Right kidney (tissue), 1 donor: ENCODE results near the gene TTC3.

Experiments
- DNase-seq: peaks from one replicate; pipeline ENCODE4 v3.0.0-alpha.2; 2016

The TTC3 gene

DNA sequence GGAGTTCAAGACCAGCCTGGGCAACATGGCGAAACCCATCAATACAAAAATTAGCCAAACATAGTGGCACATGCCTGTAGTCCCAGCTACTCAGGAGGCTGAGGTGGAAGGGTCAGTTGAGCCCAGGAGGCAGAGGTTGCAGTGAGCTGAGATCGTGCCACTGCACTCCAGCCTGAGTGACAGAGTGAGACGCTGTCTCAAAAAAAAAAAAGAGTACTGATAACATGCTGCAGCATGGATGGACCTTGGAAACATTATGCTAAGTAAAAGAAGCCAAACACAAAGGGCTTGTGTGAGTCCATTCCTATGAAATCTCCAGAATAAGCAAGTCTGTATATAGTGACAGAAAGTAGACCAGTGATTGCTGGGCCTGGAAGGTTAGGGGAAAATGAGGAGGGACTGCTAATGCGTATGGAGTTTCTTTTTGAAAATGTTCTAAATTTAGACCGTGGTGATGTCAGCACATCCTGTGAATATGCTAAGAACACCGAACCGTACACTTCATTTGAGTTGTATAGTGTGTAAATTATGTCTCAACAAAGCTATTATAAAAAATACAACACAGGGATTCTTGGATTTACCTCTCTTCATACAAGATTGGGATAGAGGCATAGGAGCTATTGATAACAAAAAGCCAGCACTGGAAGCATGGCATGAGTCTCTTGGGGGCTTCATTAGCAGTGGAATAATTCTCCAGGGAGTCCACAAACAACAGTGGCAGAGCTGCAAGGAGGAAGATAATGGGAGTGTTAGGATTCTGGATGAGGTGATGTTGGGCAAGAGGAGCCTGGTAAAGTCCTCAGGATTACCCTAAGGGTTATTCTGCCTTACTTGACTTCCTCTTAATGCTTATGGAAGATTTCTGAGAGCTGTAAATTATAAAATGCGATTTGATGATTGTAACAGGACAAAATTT is 73.5 kb downstream of the TTC3 start:
- no peak for DNase-seq

DNA sequence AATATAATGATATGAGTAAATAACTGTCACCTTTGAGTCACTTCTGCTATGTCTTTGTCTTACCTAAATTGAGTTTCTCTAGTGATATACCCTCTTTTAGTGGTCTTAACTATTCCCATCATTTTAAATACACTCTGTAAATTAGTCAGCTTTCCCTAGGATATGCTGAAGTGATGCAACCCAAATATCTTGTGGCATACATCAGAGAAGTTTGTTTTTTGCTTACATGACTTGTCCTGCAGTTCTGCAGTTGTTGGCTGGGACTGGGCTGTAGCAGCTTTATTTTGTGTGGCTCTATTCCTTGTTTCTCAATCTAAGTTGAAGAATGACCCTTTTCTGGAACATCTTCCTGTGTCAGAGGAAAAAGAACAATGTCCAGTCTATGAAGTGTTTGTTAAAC is 76.4 kb downstream of the TTC3 start:
- no peak for DNase-seq

DNA sequence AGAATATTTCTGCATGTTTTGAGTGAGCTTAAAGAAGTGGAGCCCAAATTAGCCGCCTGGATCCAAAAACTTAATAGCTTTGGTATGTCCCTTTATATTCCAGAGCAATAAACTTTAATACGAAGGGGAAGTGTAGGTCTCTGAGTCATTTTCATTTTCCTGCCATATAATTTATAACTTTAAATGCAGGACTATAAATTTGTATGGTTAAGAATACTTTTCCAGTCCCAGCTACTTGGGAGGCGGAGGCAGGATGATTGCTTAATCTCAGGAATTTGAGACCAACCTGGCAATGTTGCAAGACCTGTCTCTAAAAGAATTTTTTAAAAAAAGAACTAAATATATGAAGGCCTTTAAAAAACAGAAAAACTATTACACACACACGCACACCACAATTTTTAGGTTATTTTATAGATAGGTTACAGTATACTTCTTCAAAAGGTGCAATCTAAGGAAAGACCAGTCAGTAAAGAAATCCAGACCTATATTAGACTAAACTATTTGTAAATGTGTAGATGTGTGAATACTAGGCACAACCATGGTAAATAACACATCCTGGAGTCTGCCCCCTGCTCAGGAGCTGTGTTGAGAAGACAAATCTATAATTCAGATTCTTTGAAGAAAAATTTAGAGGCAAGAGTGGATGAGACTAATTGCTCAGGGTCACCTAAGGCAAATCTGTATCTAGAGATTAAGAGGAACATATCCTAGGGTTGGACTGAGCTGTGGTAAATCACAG is 80.3 kb downstream of the TTC3 start:
- DNase-seq = no peak

DNA sequence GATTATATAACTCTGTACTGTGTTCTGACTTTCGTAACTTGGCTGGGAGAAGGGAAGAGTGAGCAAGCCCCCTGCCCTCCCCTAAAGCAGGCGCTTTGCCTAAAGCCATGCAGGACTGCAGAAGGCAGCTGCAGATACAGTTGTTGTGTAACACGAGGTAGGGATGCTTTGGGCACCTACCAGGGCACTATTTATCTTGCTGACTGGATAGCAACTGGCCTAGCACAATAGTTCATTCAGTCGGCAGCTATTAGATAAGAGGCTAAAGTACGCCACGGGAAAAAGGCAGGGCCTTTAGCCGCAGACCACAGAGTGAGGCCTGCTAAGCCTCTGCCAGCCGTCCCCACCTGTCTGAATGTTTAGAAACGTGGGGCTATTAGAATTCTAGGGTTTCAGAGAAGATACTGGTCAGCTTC is 80.9 kb downstream of the TTC3 start:
- no peak for DNase-seq

DNA sequence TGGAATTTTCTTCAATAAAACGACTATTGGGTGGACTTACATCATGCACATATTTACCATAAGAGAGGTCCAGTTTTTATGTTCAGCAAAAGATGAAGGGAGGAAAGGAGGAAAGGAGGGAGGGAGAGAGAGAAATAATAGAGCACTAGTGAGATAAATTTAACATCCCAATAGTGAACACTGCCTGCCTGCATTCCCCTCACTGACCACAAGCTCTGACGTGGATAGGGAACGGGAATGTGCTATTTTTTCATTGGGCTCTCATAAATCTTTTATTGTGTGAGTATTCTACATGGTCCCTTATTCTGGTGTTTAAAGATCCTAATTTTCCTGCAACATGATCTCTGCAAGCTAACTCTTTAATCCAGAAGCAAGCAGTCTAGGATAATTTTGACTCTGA is 82.1 kb downstream of the TTC3 start:
- DNase-seq = no peak

DNA sequence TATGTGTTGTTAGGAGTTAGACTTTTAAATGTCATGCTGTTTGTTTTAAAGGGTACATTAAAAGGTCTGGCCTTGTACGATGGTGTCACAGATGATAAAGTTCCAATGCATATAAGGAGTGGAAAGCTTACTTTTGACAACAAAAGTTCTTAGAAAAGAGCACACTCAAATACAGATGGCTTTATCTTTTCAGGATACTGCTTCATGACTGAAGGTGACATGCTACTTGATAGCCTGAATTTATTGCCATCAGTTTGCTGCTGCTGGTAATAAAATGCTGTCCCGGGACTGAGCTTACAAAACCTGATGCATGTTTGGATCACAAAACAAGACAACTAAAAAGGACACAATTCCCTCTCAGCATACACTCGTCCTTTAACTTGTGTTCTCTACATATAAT is 84.9 kb downstream of the TTC3 start:
- no peak for DNase-seq

DNA sequence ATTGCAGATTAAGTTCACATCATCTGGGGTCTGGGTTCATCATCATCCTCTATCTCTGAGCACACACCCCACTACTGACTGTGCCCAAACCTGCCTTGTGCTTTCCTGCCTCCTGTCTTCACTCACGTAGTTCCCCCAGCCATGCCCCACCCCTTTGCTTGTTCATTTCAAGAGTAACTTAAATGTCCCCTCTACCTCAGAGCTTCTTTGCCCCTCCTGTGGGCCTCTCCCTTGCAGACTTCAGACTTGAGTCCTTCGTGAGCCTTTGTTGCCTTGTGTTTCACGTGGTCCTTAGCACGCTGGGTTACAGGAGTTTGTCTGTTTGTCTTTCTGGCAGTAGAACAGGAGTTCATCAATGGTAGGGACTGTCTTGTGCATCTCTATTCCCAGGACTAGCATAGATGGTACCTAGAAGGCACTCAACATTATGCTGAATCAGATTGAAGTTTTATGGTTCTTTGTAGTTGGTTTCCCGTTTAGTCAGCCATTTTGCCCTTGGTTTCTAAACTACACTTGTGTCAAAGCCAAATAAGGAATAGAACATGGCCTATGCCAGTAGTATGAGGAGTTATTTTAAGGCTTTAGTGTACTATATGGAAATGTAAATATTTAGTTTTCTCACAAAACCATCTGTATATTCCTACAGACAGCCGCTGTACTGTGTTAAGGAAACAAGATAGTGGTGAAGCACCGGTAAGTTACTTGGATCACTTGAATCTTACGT is 86.2 kb downstream of the TTC3 start:
- DNase-seq = no peak

DNA sequence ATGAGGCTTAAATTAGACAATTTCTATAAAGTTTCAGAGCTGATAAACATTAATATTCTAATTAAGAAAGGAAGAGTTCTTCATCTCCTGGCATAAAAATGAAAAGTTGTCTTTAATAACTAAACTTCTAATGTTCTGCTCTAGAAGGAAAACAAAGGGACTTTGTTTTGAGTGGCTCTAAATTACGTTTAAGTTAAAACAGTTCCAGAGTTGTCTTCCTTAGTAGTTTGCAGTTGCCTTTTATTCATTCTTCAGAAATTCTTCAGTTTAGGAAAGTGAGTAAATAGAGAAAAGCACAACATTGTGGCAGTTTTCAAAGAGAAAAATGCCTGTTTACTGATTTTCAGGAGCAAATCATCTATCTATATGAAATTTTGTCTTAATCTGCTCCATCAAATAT is 86.9 kb downstream of the TTC3 start:
- DNase-seq = no peak

DNA sequence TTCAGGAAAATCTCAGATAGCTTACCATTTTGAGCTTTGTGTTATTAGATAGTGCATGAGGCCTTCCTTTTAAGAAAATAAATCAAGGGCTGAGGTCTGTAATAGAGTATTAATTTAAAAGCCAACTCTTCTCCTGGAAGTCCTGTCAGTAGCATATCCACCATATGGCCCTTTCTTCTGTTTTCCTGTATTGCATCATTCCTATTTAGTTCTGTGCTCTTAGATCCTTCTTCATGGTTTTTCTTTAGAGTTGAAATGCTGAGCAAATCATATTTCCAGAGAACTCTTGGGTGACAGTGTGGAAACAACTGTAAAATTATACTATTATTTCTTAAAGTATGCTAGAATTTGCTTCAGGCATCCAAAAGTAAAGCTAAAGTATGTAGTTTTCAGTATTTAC is 91.7 kb downstream of the TTC3 start:
- DNase-seq = no peak

DNA sequence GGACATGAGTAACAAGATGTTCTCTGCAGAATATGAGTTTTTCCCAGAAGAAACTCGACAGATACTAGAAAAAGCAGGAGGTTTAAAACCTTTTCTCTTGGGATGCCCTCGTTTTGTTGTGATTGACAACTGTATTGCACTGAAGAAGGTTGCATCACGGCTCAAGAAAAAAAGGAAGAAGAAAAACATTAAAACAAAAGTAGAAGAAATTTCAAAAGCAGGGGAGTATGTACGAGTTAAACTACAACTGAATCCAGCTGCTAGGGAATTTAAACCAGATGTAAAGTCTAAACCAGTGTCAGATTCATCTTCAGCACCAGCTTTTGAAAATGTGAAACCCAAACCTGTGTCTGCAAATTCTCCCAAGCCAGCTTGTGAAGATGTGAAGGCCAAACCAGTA is 92.5 kb downstream of the TTC3 start:
- DNase-seq = no peak

DNA sequence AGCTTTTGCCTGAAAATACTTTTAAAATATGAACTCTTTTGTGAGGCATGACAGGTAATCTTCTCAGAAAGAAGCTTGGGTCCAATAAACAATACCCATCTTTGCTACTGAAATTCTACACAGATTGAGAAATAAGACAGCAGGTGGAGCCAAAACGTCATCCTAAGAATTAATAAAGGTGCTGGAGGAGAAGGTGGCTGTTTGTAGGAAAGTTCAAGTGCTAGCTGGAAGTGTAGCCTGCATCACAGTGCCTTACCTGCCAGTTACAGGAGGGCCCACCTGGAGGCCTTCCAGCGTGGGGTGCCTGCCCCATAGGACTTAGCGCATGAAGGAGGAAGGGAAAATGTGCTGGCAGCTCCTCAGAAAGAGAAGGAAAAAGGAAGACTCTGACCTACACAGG is 93.7 kb downstream of the TTC3 start:
- DNase-seq = no peak

DNA sequence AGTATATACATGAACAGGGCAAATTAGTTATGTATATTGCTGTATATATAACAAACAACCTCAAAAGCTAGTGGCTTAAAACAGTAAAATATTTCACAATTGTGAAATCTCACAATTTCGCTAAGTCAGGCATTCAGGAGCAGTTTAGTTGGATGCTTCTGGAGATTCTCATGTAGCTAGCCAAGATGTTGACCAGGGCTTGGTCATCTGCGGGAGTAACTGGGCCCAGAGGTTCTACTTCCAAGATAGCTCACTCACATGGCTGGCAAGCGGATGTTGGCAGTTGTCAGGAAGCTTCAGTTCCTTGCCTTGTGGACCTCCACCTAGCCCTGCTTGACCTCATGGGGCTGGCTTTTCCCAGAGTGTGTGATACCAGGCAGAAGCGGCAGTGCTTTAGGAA is 95.6 kb downstream of the TTC3 start:
- no peak for DNase-seq

DNA sequence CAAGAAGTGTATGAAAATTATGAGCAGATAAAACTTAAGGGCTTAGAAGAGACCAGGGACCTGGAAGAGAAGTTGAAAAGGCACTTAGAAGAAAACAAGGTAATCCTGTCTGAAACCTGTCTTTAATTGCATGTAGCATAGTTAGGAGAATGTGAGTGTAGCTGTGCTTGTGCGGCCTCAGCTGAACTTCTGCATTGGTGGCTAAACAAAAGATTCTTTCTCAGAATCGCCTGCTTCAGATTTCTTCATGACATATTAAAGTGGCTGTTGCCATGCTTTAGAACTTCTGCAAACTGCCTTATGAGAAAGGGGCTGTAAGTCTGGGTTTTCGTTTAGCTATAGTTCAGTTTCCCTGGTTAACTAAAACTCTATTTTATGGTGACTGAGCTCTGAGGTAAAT is 99.6 kb downstream of the TTC3 start:
- DNase-seq = no peak

DNA sequence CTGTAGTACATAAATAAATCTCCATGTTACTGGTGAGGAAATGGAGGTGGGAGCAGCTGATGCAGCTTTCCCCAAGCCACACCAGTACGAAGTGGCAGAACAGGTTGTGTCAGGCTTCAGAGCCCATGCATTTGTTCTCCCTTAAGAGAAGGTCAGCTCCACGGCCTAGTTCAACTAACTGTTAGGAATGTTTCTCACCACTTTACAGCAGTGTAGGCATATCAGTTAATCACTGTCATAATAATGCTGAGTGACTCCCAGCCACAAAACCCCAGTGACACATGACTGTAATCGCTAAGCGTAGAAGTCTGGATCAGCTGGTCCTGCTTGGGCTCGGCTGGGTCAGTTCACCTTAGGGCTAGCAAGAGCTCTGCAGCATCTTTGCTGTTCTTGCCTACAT is 103.7 kb downstream of the TTC3 start:
- no peak for DNase-seq

DNA sequence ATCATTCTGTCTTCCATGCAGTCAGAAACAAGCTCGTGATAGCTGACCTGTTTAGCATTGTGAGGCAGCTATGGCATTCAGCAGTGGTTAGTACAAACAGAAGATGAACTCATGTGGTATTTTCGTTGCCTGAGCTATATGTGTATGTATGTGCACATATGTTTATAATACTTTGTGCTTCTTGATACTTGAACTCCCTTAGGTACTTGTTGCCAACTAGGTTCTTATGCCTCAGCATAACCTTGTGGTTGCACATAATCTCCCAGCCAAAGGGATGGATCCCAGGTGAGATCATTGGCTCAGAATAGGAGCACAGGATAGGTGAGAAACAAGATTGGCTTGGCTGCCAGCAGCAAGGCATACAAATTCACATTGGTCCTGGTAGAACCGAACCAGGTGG is 108.0 kb downstream of the TTC3 start:
- no peak for DNase-seq

DNA sequence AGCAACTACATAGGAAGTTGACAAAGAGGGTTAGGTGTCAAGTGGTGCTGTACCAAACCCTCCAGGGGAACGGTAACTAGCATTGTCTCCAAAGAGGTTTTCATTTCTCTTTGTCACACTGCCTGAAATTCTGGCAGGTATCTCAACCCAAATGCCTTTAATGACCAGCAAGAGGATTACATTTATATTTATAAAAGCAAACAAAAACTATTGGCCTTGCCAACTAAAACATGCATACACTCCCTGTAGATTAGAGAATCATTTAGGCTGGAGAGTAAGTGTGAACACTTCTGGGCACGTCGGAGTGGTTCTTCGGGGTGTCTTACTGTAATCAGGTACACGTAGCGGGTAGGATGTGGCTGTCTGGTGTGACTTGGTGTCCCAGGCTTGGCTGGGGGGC is 109.2 kb downstream of the TTC3 start:
- DNase-seq = no peak

DNA sequence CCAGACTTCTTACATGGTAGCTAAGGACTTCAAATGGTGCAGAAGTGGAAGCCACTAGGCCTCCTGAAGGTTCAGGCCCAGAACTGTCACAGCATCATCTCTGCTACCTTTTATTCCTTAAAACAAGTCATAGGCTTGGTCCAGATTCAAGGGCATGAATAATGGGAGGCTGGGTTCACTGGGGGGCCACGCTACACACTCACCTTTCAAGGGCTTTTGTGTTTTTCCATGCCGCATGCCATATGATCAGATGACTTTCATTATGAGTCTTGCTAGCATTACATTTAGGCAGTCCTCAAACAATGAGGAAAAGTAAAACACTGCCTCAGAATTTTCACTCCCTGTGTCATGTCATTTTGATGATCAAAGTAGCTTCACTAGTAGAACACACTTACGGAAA is 110.7 kb downstream of the TTC3 start:
- DNase-seq = no peak

DNA sequence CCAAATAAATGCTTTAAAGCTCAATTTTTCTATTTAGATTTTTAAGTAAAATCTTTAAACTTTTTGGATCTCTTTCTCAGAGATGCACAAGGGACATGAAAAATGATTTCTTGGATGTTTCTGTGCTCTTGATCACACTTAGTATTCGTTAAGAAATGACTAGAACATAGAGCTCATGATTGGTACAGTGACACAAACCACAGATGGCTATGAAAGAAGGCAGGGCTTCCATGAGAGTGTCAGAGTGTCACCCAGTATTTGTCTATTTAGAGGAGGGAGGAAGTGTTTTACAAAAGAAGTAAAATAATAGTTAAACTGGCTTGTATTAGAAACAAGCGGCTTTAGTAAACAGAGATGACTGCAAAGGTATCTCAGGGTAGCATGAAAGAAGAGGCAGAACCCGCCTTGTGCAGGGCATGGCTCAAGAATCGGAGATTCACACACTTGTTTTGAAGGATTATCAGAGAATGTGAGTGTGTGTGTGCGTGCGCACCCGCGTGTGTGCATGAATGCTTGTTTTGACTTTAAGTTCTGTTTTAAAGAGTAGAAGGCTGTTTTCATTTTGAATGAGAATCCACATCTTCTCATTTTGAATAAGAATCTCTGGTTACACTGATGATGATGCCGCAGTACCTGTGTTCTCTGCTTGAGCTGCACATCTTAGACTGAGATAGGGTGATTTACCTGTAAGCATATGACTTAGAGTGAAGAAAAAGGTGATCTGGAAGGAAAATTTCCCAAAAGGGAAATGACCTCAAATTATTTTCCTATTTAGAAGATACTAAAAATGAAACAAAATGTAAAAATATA is 111.9 kb downstream of the TTC3 start:
- no peak for DNase-seq

DNA sequence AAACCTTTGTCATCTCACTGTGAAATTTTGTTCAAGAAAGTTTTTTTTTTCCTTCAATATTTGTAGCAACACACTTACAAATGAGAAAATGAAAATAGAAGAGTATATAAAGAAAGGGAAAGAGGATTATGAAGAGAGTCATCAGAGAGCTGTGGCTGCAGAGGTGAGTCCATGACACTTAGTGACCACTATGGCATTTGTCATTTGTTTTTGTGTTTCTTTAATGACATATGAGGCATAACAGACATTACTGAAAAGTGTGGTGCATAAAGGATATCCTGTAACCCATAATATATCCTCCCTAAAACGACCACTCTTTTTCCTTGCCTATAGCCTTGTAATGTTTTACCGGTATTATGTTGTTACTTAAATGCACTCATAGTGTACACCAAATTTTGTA is 113.9 kb downstream of the TTC3 start:
- DNase-seq = no peak

DNA sequence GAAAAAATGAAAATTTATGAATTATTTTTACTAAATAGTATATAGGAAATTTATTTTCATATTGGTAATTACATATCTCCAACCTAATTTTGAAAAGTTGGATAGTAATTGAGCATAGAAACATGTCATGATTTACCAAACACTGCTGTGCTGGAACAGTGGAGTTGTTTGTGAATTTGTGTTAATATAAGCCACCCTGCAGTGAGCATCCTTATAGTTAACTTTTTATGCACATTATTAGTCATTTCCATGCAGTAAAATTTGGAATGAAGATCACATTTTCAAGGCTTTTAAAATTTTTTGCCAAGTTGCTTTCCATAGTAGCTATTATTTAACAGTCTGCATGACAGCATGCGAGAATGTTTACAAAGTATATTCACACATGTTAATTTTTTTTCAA is 115.8 kb downstream of the TTC3 start:
- no peak for DNase-seq

DNA sequence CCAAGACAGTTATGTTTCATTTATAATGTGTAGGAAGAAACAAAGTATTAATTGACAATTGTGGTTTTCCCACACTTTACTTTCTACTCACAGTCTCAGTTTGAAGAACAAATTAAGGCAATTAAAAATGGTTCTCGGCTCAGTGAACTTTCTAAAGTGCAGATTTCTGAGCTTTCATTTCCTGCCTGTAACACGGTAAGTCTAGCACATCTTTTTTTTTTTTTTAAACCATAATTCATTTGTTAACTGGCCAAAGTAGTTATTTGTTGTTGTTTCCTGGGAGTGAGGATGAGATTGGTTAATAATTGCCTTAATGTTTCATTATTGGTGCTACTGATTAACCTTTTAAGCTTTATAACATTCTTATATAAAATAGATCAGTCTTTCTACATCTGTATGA is 119.0 kb downstream of the TTC3 start:
- DNase-seq = no peak

DNA sequence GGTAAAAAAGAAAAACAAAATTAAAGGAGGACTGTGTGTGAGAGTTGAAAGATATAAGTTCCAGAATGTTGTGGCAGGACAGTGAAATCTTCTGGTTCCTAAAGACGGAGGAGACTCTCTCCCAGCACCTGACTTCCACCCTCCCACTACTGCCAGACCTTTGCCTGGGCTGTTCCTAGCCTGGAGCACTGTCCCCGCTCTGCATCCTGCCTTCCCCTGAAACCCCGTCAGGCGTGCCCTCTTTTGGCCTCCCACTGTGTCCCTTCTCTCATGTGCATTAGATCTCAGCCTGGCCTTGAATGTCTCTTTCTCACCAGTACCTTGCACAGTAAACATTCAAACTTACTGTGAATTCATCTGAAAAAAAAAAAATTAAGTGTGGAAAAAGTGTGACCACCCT is 120.0 kb downstream of the TTC3 start:
- DNase-seq = no peak
